Measurements from ENCODE around the gene MLN.

GRCh38 chr6:33853026-33853425 is 49.2 kb upstream of the MLN start:
- TF ChIP-seq, protein P1, sequence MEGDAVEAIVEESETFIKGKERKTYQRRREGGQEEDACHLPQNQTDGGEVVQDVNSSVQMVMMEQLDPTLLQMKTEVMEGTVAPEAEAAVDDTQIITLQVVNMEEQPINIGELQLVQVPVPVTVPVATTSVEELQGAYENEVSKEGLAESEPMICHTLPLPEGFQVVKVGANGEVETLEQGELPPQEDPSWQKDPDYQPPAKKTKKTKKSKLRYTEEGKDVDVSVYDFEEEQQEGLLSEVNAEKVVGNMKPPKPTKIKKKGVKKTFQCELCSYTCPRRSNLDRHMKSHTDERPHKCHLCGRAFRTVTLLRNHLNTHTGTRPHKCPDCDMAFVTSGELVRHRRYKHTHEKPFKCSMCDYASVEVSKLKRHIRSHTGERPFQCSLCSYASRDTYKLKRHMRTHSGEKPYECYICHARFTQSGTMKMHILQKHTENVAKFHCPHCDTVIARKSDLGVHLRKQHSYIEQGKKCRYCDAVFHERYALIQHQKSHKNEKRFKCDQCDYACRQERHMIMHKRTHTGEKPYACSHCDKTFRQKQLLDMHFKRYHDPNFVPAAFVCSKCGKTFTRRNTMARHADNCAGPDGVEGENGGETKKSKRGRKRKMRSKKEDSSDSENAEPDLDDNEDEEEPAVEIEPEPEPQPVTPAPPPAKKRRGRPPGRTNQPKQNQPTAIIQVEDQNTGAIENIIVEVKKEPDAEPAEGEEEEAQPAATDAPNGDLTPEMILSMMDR (IDR thresholded peaks at IDR 0.05; ENCODE audit: borderline replicate concordance, extremely low read depth, low read length, poor library complexity, severe bottlenecking): no peak
- no peak for TF ChIP-seq EZH2 (IDR thresholded peaks at IDR 0.05; ENCODE audit: borderline replicate concordance, low read depth, low read length, severe bottlenecking)

Data from DND-41 (cell line).